ENCODE results near the gene DNAH6.
A peak's percentile ranks its signal among the peaks of the same experiment; 100 is the strongest.
"Not testable (repeated sequence)": the region's sequence is repeated elsewhere in the genome, so short reads cannot be mapped to it uniquely, and the experiment has no call there.

Gene DNAH6, protein sequence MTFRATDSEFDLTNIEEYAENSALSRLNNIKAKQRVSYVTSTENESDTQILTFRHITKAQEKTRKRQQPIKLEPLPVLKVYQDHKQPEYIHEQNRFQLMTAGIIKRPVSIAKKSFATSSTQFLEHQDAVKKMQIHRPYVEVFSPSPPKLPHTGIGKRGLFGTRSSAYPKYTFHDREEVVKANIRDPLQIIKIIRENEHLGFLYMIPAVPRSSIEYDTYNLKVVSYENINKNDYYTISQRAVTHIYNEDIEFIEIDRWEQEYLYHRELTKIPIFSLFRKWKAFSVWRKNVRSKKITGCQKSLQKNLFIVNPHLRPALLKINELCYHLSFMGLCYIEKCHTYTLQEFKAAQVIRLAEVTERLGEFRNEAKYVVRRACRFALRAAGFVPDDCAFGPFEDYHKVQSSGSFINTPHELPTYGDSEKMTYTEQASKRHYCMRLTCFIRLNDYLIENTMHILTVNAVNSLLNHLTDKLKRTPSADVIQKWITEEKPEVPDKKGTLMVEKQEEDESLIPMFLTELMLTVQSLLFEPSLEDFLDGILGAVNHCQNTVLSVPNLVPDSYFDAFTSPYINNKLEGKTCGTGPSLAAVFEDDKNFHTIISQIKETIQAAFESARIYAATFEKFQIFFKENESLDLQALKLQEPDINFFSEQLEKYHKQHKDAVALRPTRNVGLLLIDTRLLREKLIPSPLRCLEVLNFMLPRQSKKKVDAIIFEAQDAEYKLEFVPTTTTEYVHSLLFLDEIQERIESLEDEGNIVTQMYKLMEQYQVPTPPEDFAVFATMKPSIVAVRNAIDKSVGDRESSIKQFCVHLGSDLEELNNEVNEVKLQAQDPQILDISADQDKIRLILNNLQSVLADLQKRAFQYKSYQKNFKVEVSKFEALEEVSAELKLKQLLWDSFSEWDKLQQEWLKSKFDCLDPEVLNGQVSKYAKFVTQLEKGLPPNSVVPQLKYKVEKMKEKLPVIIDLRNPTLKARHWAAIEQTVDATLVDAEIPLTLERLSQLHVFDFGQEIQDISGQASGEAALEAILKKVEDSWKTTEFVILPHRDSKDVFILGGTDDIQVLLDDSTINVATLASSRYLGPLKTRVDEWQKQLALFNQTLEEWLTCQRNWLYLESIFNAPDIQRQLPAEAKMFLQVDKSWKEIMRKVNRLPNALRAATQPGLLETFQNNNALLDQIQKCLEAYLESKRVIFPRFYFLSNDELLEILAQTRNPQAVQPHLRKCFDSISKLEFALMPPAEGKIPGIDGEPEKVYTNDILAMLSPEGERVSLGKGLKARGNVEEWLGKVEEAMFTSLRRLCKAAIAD (N-terminal part only)

GRCh38 chr2:84516234-84516986, at the start of gene DNAH6:
DNAH6 (plus strand) TSS chr2:84516498; CDS start chr2:84517827, 1,329 bp downstream.
- TF ChIP-seq, protein P1, sequence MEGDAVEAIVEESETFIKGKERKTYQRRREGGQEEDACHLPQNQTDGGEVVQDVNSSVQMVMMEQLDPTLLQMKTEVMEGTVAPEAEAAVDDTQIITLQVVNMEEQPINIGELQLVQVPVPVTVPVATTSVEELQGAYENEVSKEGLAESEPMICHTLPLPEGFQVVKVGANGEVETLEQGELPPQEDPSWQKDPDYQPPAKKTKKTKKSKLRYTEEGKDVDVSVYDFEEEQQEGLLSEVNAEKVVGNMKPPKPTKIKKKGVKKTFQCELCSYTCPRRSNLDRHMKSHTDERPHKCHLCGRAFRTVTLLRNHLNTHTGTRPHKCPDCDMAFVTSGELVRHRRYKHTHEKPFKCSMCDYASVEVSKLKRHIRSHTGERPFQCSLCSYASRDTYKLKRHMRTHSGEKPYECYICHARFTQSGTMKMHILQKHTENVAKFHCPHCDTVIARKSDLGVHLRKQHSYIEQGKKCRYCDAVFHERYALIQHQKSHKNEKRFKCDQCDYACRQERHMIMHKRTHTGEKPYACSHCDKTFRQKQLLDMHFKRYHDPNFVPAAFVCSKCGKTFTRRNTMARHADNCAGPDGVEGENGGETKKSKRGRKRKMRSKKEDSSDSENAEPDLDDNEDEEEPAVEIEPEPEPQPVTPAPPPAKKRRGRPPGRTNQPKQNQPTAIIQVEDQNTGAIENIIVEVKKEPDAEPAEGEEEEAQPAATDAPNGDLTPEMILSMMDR (conservative IDR thresholded peaks at IDR 0.05; ENCODE audit: low read depth, low read length) = no peak
- H3K4me3 ChIP-seq (ENCODE audit: low read length) = peak within 1 kb of the TSS; percentile 65
- peak; percentile 91 for DNase-seq (ENCODE audit: low read depth)

DNA sequence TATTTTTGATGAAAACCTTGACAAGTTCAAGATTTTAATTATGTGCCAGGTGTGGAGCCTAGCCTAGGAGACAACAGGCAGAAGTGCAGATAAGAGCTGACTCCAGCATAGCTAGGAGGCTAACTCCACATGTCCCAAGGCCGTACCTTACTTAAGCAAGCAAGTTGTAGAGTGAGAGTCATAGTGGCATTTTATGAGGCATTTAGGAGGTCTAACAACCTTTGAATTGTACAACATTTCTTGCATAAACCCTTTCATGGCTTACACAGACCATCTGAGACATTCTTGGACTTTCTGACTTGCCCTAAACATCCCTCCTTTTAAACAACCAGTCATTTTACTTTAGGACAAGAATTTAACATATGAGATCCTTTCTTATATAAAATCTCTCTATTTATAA, 48.9 kb upstream of the DNAH6 start:
- DNase-seq (ENCODE audit: low read depth) = no peak
- H3K4me3 ChIP-seq (ENCODE audit: low read length) = no peak overlapping the region
- TF ChIP-seq, protein P1 (conservative IDR thresholded peaks at IDR 0.05; ENCODE audit: low read depth, low read length) = no peak

DNA sequence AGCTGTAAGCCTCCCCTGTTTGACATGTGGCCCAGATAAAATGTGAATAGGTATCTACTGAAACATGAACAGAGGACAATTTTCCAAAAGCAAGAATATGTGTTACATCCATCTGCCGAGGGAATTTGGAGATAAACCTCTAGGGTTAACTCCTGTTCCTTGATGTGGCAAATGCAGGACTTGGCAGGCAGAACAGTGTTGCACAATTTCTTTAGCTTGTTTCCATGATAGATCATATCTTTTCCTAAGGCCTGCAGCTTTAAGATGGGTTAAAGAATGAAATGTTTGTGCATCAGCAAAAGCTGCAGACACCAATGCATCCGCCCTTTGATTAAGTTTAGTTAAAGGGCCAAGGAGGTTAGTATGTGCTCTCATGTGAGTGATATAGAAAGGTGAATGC, 43.9 kb upstream of the DNAH6 start:
- H3K4me3 ChIP-seq (ENCODE audit: low read length) = not testable (repeated sequence)
- peak; percentile 27 for DNase-seq (ENCODE audit: low read depth)

DNA sequence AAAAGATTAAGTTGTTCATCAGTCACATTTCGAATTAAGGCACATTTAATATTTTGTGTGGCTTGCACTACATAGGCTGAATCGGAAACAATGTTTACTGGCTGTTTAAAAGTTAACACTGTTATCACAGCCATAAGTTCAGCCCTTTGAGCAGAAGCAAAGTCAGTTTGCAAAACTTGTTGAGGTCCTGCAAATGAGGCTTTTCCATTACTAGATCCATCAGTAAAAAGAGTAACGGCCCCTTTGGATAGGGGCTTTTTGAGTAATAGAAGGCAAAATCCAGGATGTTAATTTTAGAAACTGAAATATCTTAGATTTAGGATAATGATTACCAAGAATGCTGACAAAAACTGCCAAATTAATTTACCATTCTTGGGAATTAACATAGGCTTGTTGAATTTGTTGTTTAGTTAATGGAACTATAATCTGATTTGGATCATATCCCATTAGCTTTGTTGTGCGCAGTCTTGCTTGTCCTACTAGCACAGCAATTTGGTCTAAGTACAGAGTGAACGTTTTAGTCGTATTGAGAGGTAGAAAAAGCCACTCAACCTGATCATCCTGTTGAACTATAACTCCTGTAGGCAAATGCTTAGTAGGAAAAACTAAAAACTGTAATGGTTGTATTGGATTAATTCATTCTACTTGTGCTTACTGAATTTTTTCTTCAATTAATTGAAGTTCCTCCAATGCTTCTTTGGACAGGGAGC, 43.3 kb upstream of the DNAH6 start:
- H3K4me3 ChIP-seq (ENCODE audit: low read length) = no peak overlapping the region
- DNase-seq (ENCODE audit: low read depth) = no peak
- TF ChIP-seq, protein P1 (conservative IDR thresholded peaks at IDR 0.05; ENCODE audit: low read depth, low read length) = no peak

- no peak overlapping the region for H3K4me3 ChIP-seq (ENCODE audit: low read length)
- no peak for DNase-seq (ENCODE audit: low read depth)
- TF ChIP-seq, protein P1 (conservative IDR thresholded peaks at IDR 0.05; ENCODE audit: low read depth, low read length) = no peak
Measured at GRCh38 chr2:84474176-84474575, 42.1 kb upstream of the DNAH6 start.

DNA sequence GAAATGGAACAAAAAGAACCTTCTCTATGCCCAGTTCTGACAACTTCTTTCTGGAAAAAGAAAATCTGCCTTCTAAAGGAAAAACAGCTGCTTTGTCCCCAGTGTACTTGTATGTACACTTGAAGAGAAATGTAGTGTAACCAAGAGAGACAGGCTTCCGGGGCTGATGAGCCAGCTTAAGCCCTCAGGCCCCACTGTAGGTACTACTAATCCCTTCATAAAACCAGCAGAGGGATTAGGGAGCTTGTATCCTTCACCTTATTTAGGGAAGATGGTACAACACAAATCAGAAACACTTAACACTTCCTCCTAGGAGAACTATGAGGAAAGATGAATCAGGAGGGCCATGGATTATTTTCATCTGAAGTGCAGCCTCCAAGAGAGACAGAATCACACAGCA, 38.4 kb upstream of the DNAH6 start:
- TF ChIP-seq, protein P1 (conservative IDR thresholded peaks at IDR 0.05; ENCODE audit: low read depth, low read length) = no peak
- no peak overlapping the region for H3K4me3 ChIP-seq (ENCODE audit: low read length)
- DNase-seq (ENCODE audit: low read depth) = no peak

All from retinal pigment epithelial cell (primary cell).